Activated effector memory CD4-positive, alpha-beta T cell treated with Interleukin-2 at 50 U/mL for 16 hours (primary cell): ENCODE data around the gene TSSC4.

Experiments
- DNase-seq: peaks from one replicate; pipeline ENCODE4 v3.0.0-alpha.2; 2020

The TSSC4 gene

DNA sequence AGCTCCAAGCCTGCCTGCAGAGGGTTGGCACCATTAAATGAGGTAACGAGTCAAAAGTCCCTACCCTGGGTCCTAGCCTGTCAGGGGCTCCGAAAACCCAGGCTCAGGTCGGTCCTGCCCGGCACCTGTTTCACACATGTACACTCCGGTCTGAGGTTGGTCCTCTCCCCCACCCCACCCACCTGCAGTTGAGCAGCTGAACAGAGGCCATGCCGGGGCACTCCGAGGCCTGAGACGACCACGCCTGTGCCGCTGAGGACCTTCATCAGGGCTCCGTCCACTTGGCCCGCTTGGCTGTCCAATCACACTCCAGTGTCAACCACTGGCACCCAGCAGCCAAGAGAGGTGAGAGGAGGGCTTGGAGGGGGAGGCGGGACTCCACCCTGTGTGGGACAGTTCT, 1.6 kb downstream of the TSSC4 start:
- DNase-seq = no peak

DNA sequence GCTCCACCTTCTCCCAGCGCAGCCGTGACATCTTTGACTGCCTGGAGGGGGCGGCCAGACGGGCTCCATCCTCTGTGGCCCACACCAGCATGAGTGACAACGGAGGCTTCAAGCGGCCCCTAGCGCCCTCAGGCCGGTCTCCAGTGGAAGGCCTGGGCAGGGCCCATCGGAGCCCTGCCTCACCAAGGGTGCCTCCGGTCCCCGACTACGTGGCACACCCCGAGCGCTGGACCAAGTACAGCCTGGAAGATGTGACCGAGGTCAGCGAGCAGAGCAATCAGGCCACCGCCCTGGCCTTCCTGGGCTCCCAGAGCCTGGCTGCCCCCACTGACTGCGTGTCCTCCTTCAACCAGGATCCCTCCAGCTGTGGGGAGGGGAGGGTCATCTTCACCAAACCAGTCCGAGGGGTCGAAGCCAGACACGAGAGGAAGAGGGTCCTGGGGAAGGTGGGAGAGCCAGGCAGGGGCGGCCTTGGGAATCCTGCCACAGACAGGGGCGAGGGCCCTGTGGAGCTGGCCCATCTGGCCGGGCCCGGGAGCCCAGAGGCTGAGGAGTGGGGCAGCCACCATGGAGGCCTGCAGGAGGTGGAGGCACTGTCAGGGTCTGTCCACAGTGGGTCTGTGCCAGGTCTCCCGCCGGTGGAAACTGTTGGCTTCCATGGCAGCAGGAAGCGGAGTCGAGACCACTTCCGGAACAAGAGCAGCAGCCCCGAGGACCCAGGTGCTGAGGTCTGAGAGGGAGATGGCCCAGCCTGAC, 2.5 kb downstream of the TSSC4 start:
- no peak for DNase-seq

DNA sequence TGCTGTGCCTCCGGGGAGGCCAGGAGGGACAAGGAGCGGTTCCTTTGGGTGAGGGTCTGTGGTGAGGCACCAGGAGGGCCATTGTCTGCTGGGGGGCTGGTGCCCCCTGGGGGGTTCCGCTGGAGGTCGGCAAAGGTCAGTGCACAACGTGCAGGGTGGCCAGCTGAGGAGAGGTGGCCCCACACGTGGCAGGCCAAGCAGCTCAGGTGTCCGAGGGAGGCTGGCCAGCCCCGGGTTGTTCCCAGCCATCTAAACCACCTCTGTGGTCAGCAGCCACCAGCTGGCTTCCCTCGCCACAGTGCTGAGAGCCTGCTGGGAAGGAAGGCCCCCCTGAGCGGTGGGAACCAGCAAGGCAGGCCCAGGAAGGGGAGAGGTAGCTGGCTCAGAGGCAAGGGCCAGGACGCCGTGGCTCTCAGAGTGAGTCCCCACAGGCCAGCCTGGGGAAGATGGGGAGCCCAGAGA, 4.2 kb downstream of the TSSC4 start:
- no peak for DNase-seq

DNA sequence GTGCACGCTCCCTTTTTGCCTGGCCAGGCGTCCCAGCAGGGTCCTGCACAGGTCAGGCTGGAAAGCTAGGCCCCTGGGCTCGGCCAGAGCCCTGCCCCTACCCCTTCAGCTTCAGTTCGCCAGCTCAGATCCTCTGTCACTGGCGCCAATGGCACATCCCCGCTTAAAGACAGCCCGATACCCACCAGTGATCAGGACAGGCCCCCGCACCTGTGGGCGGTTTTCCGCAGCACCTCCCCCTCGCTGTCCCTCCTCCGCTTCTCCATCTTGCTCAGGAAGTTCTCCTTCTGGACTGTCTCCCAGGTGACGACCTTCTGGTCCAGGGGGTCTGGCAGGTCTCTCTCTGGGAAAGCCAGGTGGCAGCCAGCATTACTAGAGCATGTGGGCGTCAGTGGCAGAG, 5.9 kb downstream of the TSSC4 start:
- DNase-seq = no peak

DNA sequence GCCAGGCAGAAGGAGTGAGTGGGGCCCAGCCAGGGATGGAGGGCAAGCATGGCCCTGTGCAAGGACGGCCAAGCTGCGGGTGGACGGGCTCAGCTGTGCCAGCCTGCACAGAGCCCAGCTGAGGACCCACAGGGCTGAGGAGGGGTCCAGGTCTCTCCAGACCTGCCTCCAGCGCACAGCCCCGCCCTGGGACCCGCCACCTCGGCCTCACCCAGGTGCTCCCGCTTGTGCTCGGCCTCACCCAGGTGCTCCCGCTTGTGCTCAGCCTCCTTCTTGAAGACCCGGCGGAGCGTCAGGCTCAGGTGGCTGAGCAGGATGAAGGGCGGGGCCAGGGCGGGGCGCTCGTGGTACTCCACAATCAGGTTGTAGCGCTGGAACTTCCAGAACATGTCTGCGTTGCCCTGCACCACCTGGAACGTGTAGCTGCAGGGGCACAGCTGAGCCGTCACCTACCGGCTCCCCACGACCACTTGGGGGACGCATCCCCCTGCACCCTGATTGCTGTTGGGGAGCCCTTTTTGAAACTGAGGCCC, 6.4 kb downstream of the TSSC4 start:
- DNase-seq = no peak

DNA sequence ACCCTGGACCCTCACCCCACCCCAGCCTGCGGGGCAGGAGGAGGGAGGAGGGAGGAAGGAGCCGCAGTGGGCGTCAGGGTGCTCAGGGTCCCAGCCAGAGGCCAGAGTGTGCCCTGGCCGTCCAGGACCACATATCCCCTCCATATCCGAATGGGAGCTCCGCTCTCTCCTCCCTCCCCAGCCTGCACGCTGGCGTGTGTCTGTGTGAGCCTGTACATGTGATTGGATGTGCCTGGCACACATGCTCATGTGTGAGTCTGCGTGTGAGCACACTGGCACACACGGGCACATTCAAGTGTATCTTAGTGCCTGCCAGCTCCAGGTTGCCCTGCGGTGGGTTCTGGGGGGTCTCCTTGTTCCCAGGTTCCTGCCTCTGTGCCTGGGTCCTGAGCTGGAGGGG, 8.1 kb downstream of the TSSC4 start:
- DNase-seq = no peak

DNA sequence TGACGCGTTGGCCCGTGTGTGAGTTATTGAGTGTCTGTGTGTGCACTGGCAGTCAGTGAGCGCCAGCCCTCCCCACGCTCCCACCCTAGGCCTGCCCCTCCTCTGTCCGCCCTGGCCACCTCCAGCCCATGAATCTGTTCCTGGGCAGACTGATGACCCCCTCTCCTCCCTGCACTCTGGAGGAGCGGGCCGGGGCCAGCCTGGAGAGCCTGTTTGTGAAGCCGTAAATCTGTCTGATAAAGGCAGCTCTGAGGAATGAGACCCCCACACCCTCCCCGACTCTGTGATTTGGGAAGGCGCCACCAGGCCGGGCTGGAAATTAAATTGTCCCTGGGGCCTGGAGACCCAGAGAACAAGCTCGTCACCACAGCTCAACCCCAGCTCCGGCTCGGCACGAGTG, 8.6 kb downstream of the TSSC4 start:
- DNase-seq = no peak

DNA sequence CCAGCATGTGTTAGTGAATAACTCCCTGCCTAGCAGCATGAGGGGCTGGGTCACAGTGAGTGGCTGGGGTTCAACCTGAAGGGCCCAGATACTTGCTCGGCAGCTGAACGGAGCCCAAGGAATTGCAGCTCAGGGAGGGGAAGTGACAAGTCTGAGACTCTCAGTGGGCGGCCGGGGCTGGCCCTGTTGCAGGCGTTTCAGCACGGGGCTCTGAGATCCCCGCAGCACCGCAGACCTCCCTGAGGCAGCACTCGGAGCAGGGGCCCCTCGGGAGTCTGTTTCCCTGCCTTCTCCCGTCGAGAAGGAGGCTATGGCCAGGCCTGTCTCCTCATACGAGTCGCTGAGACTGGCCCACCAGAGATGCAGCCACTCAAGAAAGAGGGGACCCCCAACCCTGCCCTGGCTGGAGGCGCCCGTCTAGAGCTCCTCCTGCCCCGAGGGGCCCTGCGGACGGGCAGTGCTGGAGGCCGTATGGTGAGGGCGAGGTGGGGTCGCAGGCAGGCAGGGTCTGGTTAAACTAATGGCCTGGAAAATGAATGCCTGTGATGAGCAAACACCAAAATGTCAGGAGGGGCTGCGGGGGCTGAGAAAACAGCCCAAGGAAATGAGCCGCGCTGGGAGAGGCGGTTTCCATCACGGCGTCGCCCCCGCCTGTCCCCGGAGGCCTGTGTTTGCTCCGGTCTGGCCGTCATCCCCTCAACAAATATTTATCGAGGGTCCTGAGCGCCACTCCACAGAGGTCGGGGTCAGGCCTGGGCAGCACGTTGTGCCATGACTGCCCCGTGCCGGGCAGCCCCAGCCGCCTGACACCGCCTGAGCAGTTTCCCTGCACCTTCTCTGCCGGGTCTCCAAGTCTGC, 9.3 kb downstream of the TSSC4 start:
- no peak for DNase-seq

DNA sequence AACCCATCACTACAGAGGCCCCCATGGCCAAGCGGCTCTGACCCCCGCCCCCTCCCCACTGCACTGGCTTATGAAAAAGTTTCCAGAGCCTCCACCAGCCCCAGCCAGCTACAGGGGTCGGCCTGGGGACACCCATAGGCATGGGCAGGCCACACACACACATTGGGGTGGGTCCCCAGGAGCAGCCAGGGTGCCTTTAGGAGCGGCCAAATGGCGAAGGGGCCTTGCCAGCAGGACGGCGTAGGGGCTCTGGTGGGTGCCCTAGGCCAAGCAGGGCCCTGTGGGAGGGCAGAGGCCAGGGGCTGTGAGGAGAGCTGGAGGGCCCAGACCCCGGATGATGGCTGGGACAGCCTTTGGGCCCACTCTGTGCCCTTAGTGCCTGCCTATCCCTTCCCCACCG, 10.1 kb downstream of the TSSC4 start:
- DNase-seq = no peak

DNA sequence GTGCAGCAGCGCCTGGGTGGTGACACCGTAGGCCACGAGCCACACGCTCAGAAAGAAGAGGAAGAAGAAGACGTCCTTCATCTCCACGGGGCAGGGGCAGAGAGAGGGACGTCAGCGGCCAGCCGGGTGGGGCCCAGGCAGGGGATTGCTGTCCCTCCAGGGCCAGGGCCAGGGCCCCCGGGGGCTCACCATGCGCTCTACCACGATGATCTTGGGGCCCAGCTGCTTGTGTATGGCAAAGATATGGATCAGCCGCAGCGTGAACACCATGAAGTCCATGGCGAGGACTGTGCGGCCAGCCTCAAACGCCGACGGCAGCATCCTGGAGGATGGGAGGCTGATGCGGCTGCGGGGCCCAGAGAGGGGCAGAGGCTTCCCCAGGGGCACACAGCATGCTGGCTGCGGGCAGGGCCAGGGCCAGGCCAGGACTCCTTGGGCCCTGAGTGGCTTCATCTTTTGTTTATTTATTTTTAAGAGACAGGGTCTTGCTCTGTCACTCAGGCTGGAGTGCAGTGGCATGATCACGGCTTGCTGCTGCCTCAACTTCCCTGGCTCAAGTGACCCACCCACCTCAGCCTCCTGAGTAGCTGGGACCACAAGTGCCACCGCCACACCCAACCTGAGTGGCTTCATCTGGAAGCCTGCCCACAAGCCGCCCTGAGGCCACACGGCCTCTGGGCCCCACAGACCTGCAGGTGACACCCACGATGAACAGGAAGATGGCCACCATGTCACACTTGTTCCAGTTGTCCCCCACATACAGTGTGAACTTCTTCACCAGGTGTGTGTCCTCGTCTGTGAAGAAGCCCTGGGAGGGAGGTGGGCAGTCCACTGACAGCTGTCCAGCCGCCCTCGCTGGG, 11.1 kb downstream of the TSSC4 start:
- DNase-seq = no peak

DNA sequence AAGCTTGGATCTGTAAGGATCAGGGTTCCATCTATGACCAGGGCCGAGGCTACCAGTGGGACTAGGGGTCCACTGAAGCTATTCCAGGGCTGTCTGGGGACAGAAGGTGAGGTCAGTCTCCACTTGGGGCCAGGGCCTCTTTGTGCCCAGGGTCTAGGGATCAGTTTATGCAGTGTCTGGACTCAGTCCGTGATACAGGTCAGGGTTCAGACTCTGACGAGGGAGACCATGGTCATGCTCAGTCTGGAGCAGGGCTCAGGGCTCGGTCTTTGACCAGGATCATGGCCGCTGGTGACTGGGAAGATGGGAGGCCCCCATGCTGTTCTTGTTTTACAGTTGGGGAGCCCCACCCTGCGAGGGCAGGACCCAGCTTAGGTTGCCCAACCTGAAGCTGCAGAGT, 11.8 kb downstream of the TSSC4 start:
- DNase-seq = no peak

DNA sequence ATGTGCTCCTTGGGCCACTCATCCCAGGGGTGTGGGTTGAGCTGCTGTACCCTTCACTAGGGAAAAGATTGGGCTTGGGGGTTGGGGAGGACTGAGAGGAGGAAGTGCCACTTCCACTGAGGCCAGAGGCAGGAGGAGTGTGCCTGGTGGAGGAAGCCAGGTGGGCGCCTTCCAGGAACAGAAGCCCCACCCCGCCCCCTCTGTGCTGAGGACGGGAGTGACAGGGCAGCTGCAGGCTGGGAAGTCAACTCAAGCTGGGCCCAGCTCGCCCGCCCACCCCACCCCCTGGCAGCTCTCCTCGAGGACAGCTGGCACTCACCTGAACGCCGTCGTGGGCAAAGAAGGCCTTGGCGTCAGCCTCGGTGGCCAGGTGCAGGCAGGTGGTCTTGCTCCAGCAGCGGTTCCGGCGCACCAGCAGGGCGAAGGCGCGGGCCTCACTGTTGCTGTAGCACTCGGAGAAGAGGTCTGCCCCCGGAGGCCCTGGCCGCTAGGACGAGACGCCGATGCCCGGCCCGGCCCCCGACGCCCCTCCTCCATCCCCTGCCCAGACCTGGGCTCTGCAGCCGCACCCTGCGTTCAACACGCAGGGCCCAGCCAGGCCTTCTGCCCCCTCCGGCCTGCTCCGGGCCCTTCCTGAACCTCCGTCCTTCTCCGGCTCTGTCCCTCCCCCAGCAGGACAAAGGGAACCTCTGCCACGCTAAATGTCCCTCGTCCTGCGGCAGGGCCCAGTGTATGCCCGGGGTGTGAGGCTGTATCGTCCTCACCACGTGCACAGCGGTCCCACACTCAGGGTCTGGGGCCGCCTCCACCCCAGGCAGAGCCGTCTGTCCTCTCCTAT, 13.4 kb downstream of the TSSC4 start:
- DNase-seq = no peak

DNA sequence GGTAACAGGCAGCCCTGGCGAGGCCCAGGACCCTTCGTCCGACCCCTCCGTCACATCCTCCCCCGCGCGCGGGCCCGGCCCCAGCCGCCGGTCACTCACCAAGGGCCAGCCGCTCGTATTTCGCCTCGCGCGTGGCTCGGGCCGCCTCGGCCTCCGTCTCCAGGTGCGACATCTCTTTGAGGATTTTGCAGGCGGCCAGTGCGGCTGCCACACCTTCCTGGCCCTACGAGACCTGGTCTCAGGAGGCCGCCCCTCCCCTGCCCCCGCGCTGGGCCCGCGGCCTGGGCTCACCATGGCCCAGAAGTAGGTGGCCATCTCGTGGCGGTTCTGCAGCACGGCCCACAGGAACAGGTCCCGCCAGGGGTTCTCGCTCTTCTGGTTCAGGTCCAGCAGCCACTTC, 14.1 kb downstream of the TSSC4 start:
- no peak for DNase-seq

DNA sequence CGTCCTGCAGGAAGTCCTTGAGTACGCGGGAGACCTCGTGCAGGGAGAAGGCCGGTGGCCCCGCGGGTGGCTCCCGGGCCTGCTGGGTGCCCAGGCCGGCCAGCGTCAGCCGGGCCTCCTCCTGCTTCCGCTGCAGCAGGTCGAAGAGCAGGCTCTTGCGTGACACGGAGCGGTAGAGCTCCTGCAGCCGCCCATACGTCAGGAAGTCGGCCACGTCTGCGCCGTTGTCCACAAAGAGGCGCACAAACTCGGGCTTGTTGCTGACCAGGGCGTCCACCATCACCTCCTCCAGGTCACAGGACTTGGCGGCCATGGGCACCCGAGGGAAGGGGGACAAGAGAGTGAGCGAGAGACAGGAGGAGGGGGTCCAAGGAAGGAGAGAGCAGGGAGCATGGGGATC, 14.6 kb downstream of the TSSC4 start:
- DNase-seq = no peak

DNA sequence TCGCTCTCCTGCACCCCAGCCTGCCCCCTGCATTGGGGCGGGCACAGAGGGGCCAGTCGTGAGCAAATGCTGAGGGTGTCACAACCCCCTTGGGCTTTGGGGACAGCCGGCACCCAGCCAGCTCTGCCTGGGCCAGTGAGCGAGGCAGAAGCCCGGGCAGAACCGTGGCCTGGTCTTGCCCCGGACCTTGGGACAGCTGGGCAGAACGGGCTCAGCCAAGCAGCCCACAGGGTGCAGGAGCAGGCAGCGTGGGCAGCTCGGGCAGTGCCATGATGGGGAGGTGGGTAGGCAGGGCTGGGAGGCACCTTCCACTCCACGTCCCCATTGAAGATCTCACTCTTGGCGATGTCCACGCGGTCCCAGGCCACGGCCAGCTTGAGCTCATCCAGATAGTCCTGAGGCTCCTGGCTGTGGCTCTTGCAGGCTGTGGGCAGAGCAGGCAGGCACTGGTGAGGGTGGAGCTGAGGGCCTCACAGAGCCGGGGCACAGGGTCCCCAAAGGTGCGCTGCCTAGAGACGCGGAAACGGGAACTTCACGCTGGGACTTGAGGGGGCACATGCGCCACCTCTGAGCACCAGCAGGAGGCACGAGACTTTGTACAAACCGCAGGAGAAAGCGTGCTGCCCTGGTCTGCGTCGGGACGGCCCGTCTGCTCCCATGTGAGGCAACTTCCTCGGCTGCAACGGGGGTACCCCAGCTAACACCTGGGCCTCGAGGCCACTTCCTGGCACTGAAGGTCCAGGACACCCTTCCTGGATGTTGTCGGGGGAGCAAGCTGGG, 15.2 kb downstream of the TSSC4 start:
- no peak for DNase-seq

DNA sequence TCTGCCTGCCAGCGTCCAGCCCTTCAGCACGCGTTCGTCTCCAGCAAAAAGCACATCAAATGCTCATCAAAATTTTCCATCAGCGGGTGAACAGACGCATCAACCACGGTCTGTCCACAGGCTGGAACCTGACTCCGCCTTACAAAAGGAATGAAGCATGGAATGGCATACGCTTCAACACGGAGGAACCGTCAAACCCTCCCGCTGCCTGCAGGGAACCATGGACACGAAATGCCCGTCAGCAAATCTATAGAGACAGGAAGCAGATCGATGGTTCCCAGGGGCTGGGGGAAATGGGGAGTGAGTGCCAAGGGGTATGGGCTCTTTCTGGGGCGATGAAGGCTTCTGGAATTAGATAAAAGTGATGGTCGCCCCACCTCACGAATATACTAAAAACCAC, 16.2 kb downstream of the TSSC4 start:
- DNase-seq = no peak

DNA sequence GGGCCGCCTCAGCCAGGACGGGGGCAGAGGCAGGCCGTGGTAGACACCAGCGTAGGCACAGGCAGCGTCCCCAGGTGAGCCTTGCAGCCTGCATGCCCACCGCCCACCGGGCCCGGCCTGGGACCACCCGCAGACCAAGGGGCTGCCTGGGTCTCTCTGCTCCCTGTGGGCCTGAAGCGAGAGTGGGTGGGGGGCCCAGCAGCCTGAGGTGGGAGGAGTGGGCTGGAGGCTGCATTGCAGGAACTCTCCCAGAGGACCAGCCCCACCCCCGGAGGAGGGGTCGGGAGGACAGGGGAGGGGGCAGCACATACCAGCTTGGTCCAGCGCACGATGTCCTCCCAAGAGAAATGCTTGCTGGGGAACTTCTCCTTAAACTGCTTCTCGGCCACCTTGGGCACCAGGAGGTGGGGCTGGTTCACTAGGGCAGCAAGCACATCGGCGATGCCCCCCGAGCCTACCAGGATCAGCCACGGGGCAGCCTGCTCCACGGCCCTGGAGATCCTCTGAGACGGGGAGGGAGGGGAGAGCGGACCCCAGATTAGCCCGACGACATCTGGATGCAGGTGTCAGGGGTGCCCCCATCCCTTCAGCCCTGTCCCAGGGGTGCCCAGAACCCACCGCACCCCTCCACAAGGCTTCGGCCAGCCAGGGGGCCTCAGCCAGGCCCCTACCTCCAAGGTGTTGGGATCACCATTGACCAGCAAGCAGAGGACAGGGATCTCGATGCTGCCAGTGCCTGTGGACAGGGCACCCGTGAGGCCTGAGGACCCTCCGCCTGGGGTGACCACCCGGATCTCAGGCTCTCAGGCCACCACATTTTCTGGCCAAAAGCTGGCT, 17.5 kb downstream of the TSSC4 start:
- DNase-seq = no peak

DNA sequence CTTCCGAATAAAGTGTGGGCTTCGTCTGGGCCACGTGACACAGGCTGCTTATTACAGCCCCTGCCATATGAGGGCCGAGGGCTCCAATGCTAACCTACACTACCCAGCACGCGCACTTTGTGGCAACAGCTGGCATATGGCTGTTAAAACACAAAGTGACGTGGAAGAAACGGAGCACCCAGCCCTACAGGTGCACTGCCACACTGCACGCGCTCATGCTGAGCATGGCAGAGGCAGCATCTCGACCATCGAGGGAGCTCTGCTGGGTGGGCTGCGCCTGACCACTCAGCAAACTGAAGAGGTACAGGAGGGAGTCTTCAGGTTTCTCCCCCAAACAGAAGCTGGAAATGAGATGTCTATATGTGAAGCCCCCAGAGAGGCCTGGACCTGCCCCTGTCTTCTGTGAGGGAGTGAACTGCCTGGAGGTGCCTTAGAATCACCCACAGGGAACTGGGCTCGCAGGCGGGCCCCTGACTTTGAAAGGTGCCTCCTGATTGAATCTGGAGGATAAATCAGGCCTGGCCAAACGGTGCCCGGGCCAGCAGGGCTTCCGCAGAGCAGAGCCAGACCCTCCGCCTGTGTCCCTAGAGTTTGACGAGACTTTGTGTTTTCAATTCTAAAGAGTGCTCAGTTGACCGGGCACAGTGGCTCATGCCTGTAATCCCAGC, 18.3 kb downstream of the TSSC4 start:
- no peak for DNase-seq

DNA sequence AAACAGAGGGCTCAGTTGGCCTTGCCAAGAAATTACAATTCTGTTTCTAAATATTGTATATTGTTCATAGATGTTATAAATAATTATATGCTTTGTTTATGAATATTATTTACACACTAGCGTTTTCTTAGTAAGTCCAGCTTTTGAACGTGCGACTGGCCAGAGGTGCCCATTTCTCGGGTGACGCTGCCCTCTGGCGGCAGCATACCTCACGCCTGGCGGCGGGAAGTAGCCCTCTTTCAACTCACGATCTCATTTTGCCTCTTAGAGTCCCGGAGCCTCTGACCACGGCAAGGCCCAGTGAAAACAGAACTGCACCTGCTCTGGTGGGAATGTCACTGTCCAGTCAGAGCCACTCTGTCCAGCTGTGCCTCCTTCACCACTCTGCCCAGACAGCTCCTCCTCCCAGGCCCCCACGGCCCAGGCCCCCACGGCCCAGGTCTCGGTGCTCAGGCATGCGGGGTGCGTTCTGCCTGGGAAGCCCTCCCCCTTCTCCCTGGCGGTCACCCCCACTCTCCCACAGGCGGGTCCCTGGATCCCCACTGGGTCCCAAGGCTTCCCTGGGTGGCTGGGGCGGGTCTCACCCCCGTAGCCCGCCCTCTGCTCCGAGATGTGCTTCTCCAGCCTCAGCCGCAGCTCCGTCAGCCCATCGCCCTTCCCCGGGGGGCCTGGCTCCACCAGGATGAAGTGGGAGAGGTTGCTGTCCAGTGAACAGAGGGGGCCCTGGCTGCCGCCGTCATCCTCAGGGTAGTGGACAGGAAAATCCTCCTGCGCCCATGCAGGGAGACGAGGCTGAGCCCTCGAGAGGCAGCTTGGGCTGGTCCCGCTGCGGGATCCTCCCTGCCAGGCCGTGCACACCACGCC, 19.3 kb downstream of the TSSC4 start:
- peak; percentile 31 for DNase-seq
